H1 (cell line): ENCODE measurements around the gene TMPRSS9. TPM values are rescaled to one million over a fixed set of nuclear protein-coding genes. Genes with fewer than 3 reads are reported as not detected.
"Not testable (repeated sequence)": the region's sequence is repeated elsewhere in the genome, so short reads cannot be mapped to it uniquely, and the experiment has no call there.

Source experiments
- CTCF ChIA-PET: fragments of 300-600 bp; sonication (Branson Sonifier 250); formaldehyde crosslinking; loops from one replicate; lab custom pipeline; 2021; ENCODE audit not compliant: partially characterized antibody; lab: Charles Lee
- POLR2A ChIA-PET: fragments of 300-600 bp; sonication (Branson Sonifier 250); formaldehyde crosslinking; loops from one replicate; lab custom pipeline; 2021; ENCODE audit warnings: inconsistent platforms; ENCODE audit not compliant: partially characterized antibody; lab: Charles Lee
- DNase-seq, 2 experiments: peaks; one replicate each; pipeline versions ENCODE4 v3.0.0 to v3.0.0-alpha.2; 2010 to 2022; ENCODE audit warnings: low spot score in 2 of 2, low read depth in 1 of 2, mixed read lengths in 1 of 2
- FAIRE-seq: peaks from 2 replicates; lab custom pipeline; 2011; peaks lifted over from hg19 to GRCh38; lab: Jason Lieb, UNC
- H2AFZ ChIP-seq: 2 replicates; pipeline ENCODE4 v1.8.1; 2012; ENCODE audit warnings: low read length, inconsistent platforms
- H2AK5ac ChIP-seq: 2 replicates; pipeline ENCODE4 v1.6.1; 2013; ENCODE audit warnings: low read depth, low read length
- H2BK120ac ChIP-seq: replicated peaks from 2 replicates; pipeline ENCODE3; 2013; ENCODE audit warnings: low read depth, low read length, inconsistent platforms
- H2BK12ac ChIP-seq: 2 replicates; pipeline ENCODE4 v1.6.1; 2013; ENCODE audit warnings: low read depth, low read length
- H2BK15ac ChIP-seq: 2 replicates; pipeline ENCODE4 v1.6.1; 2013; ENCODE audit warnings: low read length
- H2BK20ac ChIP-seq: 2 replicates; pipeline ENCODE4 v1.6.1; 2013; ENCODE audit warnings: low read length
- H2BK5ac ChIP-seq: 2 replicates; pipeline ENCODE4 v1.6.1; 2013; ENCODE audit warnings: low read depth, low read length
- H3K14ac ChIP-seq: 2 replicates; pipeline ENCODE4 v1.6.1; 2013; ENCODE audit warnings: inconsistent platforms; ENCODE audit not compliant: insufficient read length
- H3K18ac ChIP-seq: 2 replicates; pipeline ENCODE4 v1.6.1; 2013; ENCODE audit warnings: low read length; ENCODE audit errors: extremely low read depth
- H3K23ac ChIP-seq: 2 replicates; pipeline ENCODE4 v1.6.1; 2013; ENCODE audit warnings: inconsistent platforms; ENCODE audit not compliant: insufficient read length
- H3K23me2 ChIP-seq: 2 replicates; pipeline ENCODE4 v1.6.1; 2013; ENCODE audit warnings: low read depth, low read length
- H3K27ac ChIP-seq: 2 replicates; pipeline ENCODE4 v1.6.1; 2011; ENCODE audit warnings: low read depth, low read length, inconsistent platforms
- H3K27me3 ChIP-seq, 4 experiments: replicated peaks in 1 of 4; 1 replicate in 1 of 4; 2 replicates in 3 of 4; pipeline versions ENCODE4 v1.6.1 to v1.8.1; 2011 to 2013; ENCODE audit warnings: low read length in 3 of 4, mild to moderate bottlenecking in 3 of 4, inconsistent platforms in 2 of 4, mixed read lengths in 2 of 4, moderate library complexity in 1 of 4; ENCODE audit not compliant: control insufficient read depth in 3 of 4, insufficient read depth in 3 of 4; ENCODE audit errors: extremely low read depth in 1 of 4
- H3K36me3 ChIP-seq, 4 experiments: 2 replicates each; pipeline versions ENCODE4 v1.6.1 to v1.8.1; 2011 to 2013; ENCODE audit warnings: mild to moderate bottlenecking in 4 of 4, low read length in 3 of 4, moderate library complexity in 2 of 4, control low read depth in 1 of 4, inconsistent platforms in 1 of 4; ENCODE audit not compliant: insufficient read depth in 4 of 4, control insufficient read depth in 2 of 4
- H3K4ac ChIP-seq: replicated peaks from 2 replicates; pipeline ENCODE3; 2013; ENCODE audit warnings: low read length, low read depth, mixed read lengths, inconsistent platforms; ENCODE audit not compliant: insufficient read length
- H3K4me1 ChIP-seq, 4 experiments: replicated peaks in 1 of 4; 1 replicate in 1 of 4; 2 replicates in 3 of 4; pipeline versions ENCODE4 v1.6.1 to v1.8.1; 2011 to 2013; ENCODE audit warnings: low read length in 3 of 4, inconsistent platforms in 2 of 4, mixed read lengths in 1 of 4; ENCODE audit not compliant: insufficient read depth in 4 of 4, control insufficient read depth in 3 of 4
- H3K4me2 ChIP-seq, 2 experiments: 2 replicates each; pipeline versions ENCODE4 v1.6.1 to v1.8.1; 2011 to 2013; ENCODE audit warnings: low read depth in 2 of 2, low read length in 2 of 2, control low read depth in 1 of 2, inconsistent platforms in 1 of 2, mild to moderate bottlenecking in 1 of 2; ENCODE audit not compliant: insufficient read depth in 1 of 2
- H3K4me3 ChIP-seq, 4 experiments: fragments of 200-600, 300-600 bp in 1 of 4; sonication (generic), shearing (Covaris generic), sonication (Bioruptor Twin) in 1 of 4; 2 replicates each; pipeline versions ENCODE4 v1.5.1 to v1.8.1; 2011 to 2016; ENCODE audit warnings: low read length in 4 of 4, low read depth in 3 of 4, control low read depth in 2 of 4, inconsistent platforms in 2 of 4, mild to moderate bottlenecking in 2 of 4, mixed read lengths in 1 of 4, moderate library complexity in 1 of 4; ENCODE audit not compliant: insufficient read depth in 2 of 4; ENCODE audit errors: extremely low read depth in 1 of 4
- H3K56ac ChIP-seq: replicated peaks from 2 replicates; pipeline ENCODE3; 2013; ENCODE audit warnings: low read depth, mild to moderate bottlenecking, mixed read lengths, low read length, inconsistent platforms; ENCODE audit not compliant: insufficient read length
- H3K79me1 ChIP-seq: 2 replicates; pipeline ENCODE4 v1.6.1; 2013; ENCODE audit warnings: low read depth, low read length, control low read depth
- H3K79me2 ChIP-seq, 2 experiments: 2 replicates each; pipeline versions ENCODE4 v1.6.1 to v1.8.1; 2012 to 2013; ENCODE audit warnings: low read length in 2 of 2, mild to moderate bottlenecking in 2 of 2, inconsistent platforms in 1 of 2; ENCODE audit not compliant: insufficient read depth in 2 of 2, control insufficient read depth in 1 of 2
- H3K9ac ChIP-seq, 4 experiments: replicated peaks in 1 of 4; 1 replicate in 1 of 4; 2 replicates in 3 of 4; pipeline versions ENCODE4 v1.6.1 to v1.8.1; 2011 to 2013; ENCODE audit warnings: low read depth in 3 of 4, low read length in 3 of 4, control low read depth in 2 of 4, mild to moderate bottlenecking in 2 of 4, moderate library complexity in 2 of 4, inconsistent platforms in 1 of 4; ENCODE audit errors: extremely low read depth in 1 of 4
- H3K9me3 ChIP-seq, 2 experiments: 2 replicates each; pipeline versions ENCODE4 v1.6.1 to v1.8.1; 2012 to 2013; ENCODE audit warnings: mild to moderate bottlenecking in 2 of 2, moderate library complexity in 2 of 2, control low read depth in 1 of 2, inconsistent platforms in 1 of 2, low read depth in 1 of 2, low read length in 1 of 2, mixed read lengths in 1 of 2; ENCODE audit not compliant: insufficient read depth in 2 of 2
- H4K20me1 ChIP-seq, 2 experiments: replicated peaks in 1 of 2; 2 replicates each; pipeline versions ENCODE3 to v1.8.1; 2011 to 2013; ENCODE audit warnings: inconsistent platforms in 2 of 2, low read length in 2 of 2, mild to moderate bottlenecking in 1 of 2; ENCODE audit not compliant: insufficient read depth in 2 of 2, control insufficient read depth in 1 of 2
- H4K5ac ChIP-seq: 2 replicates; pipeline ENCODE4 v1.6.1; 2013; ENCODE audit warnings: low read length, low read depth, mixed read lengths, inconsistent platforms; ENCODE audit not compliant: insufficient read length
- H4K8ac ChIP-seq: 2 replicates; pipeline ENCODE4 v1.8.0; 2013; ENCODE audit warnings: mild to moderate bottlenecking, moderate library complexity, low read length, inconsistent platforms; ENCODE audit not compliant: insufficient read depth; ENCODE audit errors: extremely low read depth
- H4K91ac ChIP-seq: replicated peaks from 2 replicates; pipeline ENCODE3; 2013; ENCODE audit warnings: low read length, mixed read lengths, inconsistent platforms; ENCODE audit not compliant: insufficient read length
- WGBS, 2 experiments: shearing (Covaris generic) in 1 of 2; methylation state at CpG; one replicate each; pipeline versions ENCODE4 v1.1.6 to v1.1.7; 2013 to 2015; ENCODE audit warnings: low lambda C conversion rate in 2 of 2, mixed read lengths in 2 of 2, inconsistent platforms in 1 of 2, low coverage in 1 of 2, missing lambda C conversion rate in 1 of 2; ENCODE audit not compliant: insufficient replicate concordance in 2 of 2, insufficient coverage in 1 of 2, insufficient read length in 1 of 2; ENCODE audit errors: extremely low coverage in 1 of 2, missing lambda C conversion rate in 1 of 2; 5-methylcytosine and 5-hydroxymethylcytosine counted together
- polyA plus RNA-seq, 7 experiments: library from polyadenylated mRNA; depleted of rRNA in 3 of 7; stranded (reverse) in 5 of 7; unstranded in 2 of 7; fragments of >200 nt in 5 of 7; fragments of 200-250 nt in 2 of 7; gene quantifications; 1 replicate in 5 of 7; 2 replicates in 1 of 7; 4 replicates in 1 of 7; pipeline versions ENCODE4 v1.2.1 to v1.2.3, GENCODE V29; 2011 to 2013; ENCODE audit warnings: missing spikeins in 2 of 7, mixed read lengths in 2 of 7
- total RNA-seq: library from RNA; stranded (reverse); fragmentation: NEBNext Ultra II Directional; extraction: Animal tissue kit (Norgen Biotek cat#: 25700); gene quantifications from 2 replicates; pipeline ENCODE4 v1.2.1, GENCODE V29; 2021

TMPRSS9 gene
- total and polyA plus RNA-seq, 2 of the 8 experiments (the other 6 are each of a cell fraction or from before 2014, with no cell fraction given): 0.15 to 0.19 TPM

DNA sequence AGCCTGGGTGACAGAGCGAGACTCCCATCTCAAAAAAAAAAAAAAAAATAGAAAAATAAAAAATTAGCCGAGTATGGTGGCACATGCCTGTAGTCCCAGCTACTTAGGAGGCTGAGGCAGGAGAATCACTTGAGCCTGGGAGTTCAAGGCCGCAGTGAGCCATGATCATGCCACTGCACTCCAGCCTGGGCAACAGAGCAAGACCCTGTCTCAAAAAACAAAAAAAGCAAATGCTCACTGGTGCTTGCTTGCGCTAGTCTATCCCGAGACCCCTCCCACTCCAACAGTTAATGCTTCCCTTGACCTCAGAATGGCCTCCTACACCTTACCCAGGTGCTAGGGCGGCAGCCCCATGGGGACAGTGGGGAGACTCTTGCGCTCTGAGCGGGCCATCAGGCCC is 57.4 kb downstream of the TMPRSS9 start:
- not testable (repeated sequence) for H2BK20ac ChIP-seq, H3K4me1 ChIP-seq, H4K20me1 ChIP-seq, H4K91ac ChIP-seq, H2BK12ac ChIP-seq, H3K27ac ChIP-seq, H2BK120ac ChIP-seq, H3K4me3 ChIP-seq, H3K14ac ChIP-seq, H3K79me1 ChIP-seq, H2AFZ ChIP-seq, DNase-seq, H3K27me3 ChIP-seq, H2BK15ac ChIP-seq, H4K8ac ChIP-seq, H3K4ac ChIP-seq, FAIRE-seq, H3K79me2 ChIP-seq, H3K23me2 ChIP-seq, H3K56ac ChIP-seq, H4K5ac ChIP-seq, H3K9ac ChIP-seq, H3K4me2 ChIP-seq, H3K23ac ChIP-seq, H3K36me3 ChIP-seq, H2BK5ac ChIP-seq, H3K18ac ChIP-seq, H2AK5ac ChIP-seq, H3K9me3 ChIP-seq
- ChIA-PET CTCF (interaction anchor here (2.0 kb wide), 1 partner anchor 19 kb away, joined by 6 read pairs; no protein-coding TSS in a partner anchor), POLR2A (interaction anchor here (1.6 to 2.6 kb wide), 3 partner anchors 10 to 13 kb away, joined by 4 to 16 read pairs (median 8); partner anchors contain the start of gene TIMM13)
- whole genome bisulfite sequencing, 2 experiments: 85% methylated on average over 6 of the region's 8 CpGs; no CpG with 5 or more reads in 1 of the 2 experiments
